Raji (cell line): ENCODE data around the gene S100P.

ENCODE experiments used
- POLR2A ChIP-seq: IDR thresholded peaks from 2 replicates; pipeline ENCODE4 v1.6.1; 2011; ENCODE audit warnings: low read depth, low read length, control low read depth; ENCODE audit not compliant: insufficient read depth

Gene S100P

DNA sequence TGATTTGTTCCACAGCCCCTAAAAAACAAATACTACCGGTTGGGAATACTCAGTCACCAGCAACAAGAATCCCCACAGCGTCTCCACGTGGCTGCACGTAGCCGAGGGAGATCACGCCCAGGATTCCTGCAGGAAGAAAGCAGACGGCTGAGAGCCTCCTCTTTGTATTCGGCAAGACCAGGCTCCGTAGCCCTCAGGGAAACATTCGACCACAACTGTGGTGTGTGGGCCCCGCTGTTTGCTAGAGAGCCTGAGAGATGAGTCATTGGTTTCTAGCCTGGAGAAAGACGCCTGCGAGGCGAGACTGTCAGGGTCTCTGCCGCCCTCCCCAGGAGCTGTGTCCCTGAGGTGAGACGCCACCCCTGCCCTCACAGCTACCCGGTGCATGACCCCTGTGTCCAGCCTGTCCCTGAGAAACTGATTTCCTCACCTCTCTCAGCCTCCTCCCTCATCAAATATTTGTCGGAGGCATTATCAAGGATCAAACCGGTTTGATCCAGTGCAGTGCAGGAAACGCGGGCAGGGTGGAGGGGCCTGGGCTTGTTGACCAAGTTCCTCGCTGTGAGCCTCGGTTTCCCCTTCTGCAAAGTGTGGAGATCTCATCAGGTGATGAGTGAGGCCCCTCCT is 4.7 kb upstream of the S100P start:
- no peak for TF ChIP-seq POLR2A

DNA sequence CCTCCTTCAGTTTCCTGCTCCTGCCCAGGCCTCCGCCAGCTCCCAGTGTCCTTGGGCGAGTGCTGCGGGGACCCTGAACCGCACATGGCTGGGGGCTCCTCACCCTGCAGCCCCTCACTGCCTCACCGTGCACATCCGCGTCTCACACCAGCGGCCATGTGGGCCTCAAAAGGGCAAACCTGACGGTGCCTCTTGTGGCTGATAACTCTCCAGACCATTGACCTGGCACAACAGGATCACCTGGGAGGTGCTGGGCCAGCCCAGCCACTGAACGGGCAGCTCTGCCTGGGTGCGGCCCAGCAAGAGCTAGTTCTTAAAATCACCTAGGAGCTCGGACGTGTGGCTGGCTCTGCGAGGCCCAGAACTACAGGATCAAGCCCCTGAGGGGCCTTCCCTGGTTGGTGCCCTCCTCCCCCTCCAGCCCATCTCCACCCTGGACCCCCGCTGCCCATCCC is 4.1 kb upstream of the S100P start:
- no peak for TF ChIP-seq POLR2A

DNA sequence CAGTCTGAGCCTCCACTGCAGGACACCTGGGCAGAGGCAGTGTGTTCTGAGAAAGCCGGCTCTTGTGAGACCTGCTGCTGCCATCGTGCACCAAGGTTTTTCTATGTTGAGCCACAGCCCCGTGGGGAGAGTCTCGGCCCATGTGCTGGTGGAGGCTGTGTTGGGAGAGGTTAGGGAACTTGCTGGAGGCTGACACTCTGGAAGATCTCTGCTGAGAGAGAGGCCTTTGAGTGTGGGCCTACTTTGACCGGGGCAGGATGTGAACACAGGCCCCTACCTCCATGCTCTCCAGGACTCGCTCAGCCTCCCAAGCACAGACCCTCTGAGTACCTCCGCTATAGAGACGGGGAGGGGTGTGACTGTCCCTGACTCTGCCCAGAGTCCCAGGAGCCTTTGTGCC is 1.3 kb upstream of the S100P start:
- TF ChIP-seq POLR2A: no peak

DNA sequence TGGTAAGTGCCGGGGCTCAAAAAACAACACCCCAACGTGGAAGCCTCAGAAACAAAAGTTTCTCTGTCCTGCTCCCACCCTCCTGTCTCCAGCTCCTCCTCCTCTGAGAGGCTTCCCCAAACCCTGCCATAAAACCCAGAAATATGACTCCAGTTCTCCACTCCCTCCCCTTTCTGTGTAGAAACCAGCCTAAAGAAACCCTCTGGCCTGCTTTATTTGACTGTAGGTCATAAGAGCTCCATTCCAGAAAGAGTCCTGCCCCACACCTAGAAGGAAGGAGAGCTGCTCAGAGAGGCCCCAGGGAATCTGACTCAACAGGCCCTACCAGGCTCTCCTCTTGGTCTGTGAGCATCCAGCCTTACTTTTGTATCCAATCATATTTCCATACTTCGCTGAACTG is 872 bp upstream of the S100P start:
- no peak for TF ChIP-seq POLR2A

DNA sequence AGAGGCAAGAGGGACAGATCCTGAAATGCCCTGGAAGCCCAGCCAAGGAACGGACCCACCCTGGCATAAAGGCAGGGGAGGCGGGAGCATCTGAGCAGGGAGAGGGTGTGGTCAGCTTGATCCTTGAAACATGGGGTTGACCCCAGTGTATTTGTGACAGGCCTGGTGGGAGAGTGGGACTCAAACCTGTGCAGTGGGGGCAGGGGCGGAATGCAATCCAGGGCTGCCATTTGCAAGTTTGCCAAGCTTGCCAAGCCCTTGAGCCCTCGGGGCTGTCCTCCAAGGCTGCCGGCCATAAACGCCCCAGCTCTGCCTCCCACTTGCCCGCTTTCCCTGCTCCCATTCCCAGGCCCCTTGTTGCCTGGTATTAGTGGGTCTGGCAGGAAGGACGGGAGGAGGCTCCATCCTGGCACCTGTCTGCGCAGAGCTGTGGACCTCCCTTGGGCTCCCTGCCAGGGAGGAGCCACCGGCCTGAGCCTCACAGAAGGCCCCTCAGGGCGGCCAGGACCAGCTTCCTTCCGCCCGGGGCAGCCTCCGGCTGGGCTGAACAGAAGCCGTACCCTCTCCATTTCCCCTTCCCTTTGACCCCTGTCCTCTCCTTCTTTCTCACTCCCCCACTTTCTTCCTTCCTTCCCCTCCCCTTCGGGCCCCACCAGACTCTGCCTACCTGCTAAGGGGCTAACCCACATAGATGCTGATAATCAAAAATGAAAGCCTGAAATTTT is 661 bp downstream of the S100P start:
- no peak for TF ChIP-seq POLR2A

DNA sequence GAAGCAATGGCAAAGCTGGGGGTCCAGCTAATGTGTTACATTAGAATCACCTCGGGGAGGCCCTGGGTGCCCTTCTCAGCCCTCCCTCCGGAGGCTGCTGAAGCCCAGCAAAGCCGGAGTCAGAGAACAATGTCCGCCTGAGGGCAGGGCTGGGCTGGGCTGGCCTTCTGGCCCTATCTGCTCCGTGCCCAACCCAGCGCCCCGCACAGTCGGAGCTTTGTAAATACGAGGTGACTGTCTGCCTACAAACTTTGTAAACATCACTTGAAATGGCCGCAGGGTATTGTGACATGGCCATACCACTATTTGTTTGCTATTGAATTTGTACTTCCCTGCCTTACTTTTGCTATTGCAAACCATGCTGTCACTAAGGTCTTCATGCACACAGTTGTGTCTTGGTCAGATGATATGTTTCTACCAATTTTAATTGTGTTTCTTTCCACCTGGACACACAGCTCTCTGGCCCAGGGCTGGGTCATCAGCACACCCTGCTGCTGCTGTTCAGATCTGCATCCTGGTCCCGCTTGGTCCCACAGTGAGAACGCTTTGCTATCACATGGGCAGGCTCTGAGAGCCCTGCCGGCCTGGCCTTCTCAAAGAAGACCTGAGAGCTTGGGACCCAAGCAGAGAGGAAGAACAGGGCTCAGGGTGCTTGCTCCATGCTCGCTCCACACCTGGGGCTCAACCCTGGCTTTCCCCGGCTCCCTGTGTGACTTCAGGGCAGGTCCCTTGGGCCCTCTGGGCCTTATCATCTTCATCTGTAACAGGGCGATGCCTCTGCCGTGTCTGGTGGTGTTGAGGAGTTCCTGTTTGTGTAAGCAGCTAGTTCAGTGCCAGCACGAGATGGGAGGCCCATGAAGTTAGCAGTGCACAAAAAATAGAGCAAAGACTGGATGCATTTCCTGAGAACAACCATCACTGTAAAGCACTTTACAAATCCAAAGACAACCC is 2.3 kb downstream of the S100P start:
- no peak for TF ChIP-seq POLR2A

DNA sequence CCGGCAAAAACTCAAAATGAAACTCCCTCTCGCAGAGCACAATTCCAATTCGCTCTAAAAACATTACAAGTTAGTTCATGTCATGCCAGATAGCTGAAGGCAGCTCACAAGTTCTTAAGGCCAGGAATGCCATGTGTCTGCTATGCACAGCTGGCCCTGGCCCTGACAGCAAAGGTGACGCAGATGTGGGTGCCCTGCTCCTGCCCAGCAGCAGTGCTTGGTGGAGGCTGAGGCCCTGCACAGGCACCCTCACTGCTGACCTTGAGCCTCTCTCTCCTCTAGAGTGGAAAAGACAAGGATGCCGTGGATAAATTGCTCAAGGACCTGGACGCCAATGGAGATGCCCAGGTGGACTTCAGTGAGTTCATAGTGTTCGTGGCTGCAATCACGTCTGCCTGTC is 2.9 kb downstream of the S100P start:
- no peak for TF ChIP-seq POLR2A

DNA sequence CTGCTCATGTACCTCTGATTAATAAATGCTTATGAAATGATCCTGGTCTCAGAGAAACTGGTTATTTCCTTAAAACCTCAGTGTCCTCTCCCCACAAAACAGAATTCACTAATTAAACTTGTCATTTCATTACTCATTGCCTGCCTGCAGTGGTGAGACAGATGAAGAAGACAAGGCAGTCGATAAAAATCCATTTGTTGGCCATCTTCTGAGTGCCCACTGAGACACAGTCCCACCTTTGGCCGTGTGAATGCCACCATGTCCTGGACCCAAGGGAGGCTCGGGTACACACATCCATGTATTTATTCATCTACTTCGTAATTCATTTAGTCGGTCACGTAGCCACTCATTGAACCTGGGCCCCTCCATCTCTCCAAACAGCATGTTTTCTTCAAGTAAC is 3.5 kb downstream of the S100P start:
- TF ChIP-seq POLR2A: no peak

DNA sequence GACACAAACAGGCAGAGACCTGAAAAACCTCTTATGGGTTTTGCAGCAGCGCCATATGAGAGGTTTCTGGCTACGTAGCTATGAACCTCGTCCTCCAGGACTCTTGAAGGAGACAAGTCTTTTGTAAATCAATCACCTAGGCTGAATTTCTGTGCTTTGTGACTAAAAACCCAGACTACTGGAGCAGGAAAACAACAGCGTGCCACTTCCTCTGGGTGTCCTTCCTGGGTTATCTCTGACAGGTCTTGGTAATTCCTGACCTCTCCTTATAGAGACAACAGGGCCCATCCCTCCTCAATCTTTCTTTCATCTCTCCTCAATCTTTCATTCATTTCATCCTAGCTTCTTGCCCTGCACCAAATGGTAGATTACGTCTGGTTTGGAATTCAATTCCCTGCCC is 5.7 kb downstream of the S100P start:
- TF ChIP-seq POLR2A: no peak

DNA sequence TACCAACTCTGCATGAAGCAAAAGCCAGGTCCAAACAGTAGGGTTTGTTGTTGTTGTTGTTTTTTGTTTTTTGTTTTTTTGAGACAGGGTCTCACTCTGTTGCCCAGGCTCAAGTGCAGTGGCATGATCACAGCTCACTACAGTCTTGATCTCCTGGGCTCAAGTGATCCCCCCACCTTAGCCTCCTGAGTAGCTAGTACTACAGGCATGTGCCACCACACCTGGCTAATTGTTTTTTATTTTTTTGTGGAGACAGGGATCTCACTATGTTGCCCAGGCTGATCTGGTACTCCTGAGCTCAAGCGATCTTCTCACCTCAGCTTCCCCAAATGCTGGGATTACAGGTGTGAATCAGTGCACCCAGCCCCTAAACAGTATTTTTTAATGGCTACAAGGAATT is 6.2 kb downstream of the S100P start:
- no peak for TF ChIP-seq POLR2A

DNA sequence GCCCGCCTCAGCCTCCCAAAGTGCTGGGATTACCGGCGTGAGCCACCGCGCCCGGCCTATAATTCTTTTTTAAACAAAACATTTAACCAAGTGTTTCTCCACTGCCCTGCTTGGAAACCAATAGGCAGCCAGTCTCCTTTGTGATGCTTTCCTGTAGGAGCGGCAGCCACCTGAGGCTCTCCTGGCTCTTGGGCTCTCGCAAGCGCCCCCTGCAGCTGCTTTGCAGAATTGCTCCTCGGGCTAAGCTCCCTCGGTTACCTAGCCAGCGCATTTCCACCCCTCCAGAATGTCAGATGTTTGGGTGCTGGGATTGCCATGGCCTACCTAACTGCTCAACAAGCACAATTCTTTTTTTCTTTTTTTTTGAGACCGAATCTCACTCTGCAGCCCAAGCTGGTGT is 7.7 kb downstream of the S100P start:
- TF ChIP-seq POLR2A: no peak

DNA sequence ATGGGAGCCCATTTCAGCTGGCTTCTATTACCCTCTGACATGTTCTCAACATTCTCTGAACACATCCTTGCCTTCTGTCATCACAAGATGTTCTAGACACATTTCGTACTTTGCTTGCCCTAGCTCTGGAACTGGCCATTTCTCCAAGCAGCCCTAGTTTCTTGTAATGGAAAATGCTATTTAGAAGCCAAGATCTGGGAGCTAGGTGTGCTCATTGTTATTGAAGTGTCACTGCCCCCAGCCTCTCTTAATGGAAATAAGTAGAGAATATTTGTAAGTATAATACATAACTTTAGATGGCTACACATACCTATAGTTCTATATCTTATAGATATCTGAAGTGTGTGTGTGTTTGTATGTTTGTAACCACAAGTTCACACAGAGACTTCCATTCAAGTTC is 9.1 kb downstream of the S100P start:
- TF ChIP-seq POLR2A: no peak

DNA sequence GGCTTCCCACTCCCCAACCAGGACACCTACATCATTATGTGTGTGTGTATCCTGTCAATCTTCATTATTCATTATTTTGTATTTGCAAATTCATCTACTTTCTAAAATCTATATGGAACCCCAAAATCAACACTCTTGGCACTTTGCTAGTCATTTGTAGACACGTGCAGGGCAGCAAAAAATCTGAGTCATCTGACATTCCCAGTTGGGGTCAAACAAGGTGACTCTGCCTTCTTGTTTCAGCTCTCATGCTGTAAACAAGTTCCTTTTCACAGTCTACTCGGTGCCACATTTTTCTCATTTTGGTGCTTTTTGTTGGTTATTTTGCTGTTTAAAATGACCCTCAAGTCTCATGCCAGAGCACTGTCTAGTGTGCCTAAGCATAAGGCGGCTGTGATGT is 10.1 kb downstream of the S100P start:
- no peak for TF ChIP-seq POLR2A

DNA sequence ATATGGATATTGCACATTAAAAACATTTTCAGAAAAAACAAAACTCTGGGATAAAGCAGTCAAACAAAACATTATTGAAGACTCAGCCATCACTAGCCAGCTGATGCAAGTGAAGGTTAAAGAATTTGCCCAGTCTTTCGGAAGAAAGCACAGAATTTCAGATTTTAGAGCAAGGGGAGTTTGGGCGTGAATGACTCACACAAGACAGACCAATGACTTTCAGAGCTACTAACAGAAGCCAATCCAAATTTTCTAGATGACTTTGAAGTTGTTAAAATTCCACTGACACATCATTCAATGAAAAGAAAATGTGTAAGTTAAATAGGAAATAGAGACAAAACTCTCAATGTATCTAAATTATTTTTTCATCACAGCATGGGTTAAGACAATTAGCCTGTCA is 12.0 kb downstream of the S100P start:
- TF ChIP-seq POLR2A: no peak

DNA sequence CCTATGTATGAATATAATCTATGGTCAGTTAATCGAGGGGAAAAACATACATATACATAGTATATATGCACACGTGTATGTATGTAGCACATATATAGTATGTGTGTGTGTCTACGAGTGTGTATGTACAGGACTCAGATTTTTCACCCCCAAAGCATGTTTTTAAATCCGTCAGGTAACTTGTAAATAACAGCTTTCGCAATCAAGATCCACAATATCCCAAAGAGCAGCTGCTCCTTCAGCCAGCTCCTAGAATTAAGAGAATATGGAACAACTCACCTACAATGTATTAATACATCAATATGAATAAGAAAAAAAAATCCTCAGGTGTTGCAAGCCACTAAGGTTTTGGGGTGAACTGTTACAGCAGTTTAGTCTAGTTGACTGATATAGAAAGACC is 12.5 kb downstream of the S100P start:
- TF ChIP-seq POLR2A: no peak

DNA sequence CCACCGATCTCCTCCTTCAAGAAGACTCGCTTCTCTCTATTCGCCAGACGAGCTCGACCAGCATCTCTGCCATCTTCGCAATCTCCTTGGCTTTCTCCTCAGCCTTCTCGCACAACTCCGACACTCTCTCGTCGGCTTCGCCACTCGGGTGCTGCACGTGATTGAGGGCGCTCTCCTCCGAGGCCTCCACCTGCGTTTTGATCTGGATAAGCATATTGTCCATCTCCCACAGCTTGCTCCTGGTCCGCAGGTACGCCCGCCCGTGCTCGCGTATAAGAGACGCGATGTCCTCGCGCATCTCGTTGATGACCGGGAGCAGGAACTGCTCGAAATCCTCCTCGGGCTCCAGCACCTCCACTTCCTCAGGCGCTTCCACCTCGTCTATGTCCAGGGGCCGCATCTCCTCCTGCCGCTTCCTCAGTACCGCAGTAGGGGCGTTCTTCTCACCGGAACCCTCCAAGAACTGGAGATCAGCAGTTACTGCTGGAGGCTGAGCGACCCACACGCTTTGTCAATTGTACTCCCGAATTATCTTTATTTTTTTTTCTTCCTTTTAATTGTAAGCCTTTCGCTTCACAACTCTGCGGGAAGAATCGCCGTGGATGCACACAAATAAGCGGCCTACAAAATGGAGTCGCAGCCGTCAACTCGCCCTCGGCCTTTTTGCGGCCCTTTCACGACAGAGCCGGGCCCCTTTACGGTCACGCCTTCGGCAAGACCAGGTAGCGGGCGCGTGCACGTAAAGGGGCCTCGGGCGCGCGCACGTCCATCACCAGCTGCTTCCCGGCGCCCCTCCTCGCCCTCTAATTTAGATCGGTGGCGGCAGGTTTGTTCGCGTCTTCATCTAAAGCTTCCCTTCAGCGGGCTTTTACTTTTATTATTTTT is 15.8 kb downstream of the S100P start, which contains the start of gene MRFAP1L1:
Gene MRFAP1L1 (minus strand): TSS at position 636 of the 885 bp plus-strand sequence. CDS start 236 bp downstream, at position 400.
- peak; percentile 69 for TF ChIP-seq POLR2A
